Measurements from ENCODE around the gene UTP25. TPM values are rescaled to one million over a fixed set of nuclear protein-coding genes. Genes with fewer than 3 reads are reported as not detected.

The UTP25 gene
- polyA plus RNA-seq, 1 experiment: 6.8 TPM

- Histone ChIP-seq H3K27me3 (ENCODE audit: control insufficient read depth, insufficient read depth, low read length) (peaks cover 3% of the 10 kb centered on the region), H3K4me3 (ENCODE audit: low read depth, low read length) (no peak overlapping the region), H3K36me3 (ENCODE audit: control insufficient read depth, insufficient read depth, low read length) (no peaks in the 10 kb centered on the region)
- no peak for DNase-seq (ENCODE audit: low read depth)
- CTCF ChIA-PET: interaction anchor here (1.0 to 4.9 kb wide), 9 partner anchors 9 to 127 kb away, joined by 3 to 60 read pairs (median 4); no protein-coding TSS in a partner anchor
- POLR2A ChIA-PET: no interaction called here
- TF ChIP-seq, protein P1, sequence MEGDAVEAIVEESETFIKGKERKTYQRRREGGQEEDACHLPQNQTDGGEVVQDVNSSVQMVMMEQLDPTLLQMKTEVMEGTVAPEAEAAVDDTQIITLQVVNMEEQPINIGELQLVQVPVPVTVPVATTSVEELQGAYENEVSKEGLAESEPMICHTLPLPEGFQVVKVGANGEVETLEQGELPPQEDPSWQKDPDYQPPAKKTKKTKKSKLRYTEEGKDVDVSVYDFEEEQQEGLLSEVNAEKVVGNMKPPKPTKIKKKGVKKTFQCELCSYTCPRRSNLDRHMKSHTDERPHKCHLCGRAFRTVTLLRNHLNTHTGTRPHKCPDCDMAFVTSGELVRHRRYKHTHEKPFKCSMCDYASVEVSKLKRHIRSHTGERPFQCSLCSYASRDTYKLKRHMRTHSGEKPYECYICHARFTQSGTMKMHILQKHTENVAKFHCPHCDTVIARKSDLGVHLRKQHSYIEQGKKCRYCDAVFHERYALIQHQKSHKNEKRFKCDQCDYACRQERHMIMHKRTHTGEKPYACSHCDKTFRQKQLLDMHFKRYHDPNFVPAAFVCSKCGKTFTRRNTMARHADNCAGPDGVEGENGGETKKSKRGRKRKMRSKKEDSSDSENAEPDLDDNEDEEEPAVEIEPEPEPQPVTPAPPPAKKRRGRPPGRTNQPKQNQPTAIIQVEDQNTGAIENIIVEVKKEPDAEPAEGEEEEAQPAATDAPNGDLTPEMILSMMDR (IDR thresholded peaks at IDR 0.05; ENCODE audit: insufficient read depth, low read depth, low read length): no peak
Observed at GRCh38 chr1:209862391-209863356, 34.9 kb downstream of the UTP25 start.

GRCh38 chr1:209863766-209864485, 36.2 kb downstream of the UTP25 start:
- H3K4me3 ChIP-seq (ENCODE audit: low read depth, low read length): no peak overlapping the region
- ChIA-PET POLR2A (no interaction called here), CTCF (interaction anchor here (0.6 to 2.4 kb wide), 4 partner anchors 10 to 126 kb away, joined by 3 to 10 read pairs (median 4); no protein-coding TSS in a partner anchor)
- no peak for DNase-seq (ENCODE audit: low read depth)
- no peaks in the 10 kb centered on the region for H3K36me3 ChIP-seq (ENCODE audit: control insufficient read depth, insufficient read depth, low read length)
- peaks cover 3% of the 10 kb centered on the region for H3K27me3 ChIP-seq (ENCODE audit: control insufficient read depth, insufficient read depth, low read length)
- TF ChIP-seq, protein P1 (IDR thresholded peaks at IDR 0.05; ENCODE audit: insufficient read depth, low read depth, low read length): no peak

DNA sequence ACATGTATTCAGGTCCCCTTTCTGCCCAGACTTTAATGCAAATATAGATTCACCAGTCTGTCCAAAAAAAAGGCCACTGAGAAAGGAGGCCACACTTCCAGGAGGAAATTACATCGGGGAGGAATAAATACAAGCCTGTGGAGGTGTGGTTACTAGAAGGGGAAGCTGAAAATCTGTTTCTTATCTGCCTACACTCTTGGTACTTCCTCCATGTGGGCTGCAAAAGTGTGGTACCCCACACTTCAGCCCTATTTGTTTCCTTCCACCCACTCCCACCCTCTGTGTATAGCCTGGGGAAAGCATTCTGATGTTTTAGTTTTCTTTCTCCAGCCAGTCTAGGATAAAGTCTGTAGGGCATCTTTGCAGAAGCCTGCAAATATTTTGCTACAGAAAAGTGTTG, 38.4 kb downstream of the UTP25 start:
- Histone ChIP-seq H3K27me3 (ENCODE audit: control insufficient read depth, insufficient read depth, low read length) (peaks cover 3% of the 10 kb centered on the region), H3K36me3 (ENCODE audit: control insufficient read depth, insufficient read depth, low read length) (no peaks in the 10 kb centered on the region), H3K4me3 (ENCODE audit: low read depth, low read length) (no peak overlapping the region)
- no peak for DNase-seq (ENCODE audit: low read depth)
- TF ChIP-seq, protein P1 (IDR thresholded peaks at IDR 0.05; ENCODE audit: insufficient read depth, low read depth, low read length): no peak
- CTCF ChIA-PET: no interaction called here
- POLR2A ChIA-PET: no interaction called here

- ChIA-PET POLR2A (no interaction called here), CTCF (interaction anchor here (0.8 to 2.9 kb wide), 5 partner anchors 9 to 120 kb away, joined by 3 to 21 read pairs (median 8); no protein-coding TSS in a partner anchor)
- DNase-seq (ENCODE audit: low read depth): no peak
- no peaks in the 10 kb centered on the region for H3K36me3 ChIP-seq (ENCODE audit: control insufficient read depth, insufficient read depth, low read length)
- no peak overlapping the region for H3K4me3 ChIP-seq (ENCODE audit: low read depth, low read length)
- TF ChIP-seq, protein P1 (IDR thresholded peaks at IDR 0.05; ENCODE audit: insufficient read depth, low read depth, low read length): no peak
- H3K27me3 ChIP-seq (ENCODE audit: control insufficient read depth, insufficient read depth, low read length): no peaks in the 10 kb centered on the region
Observed at GRCh38 chr1:209869291-209870149, 41.7 kb downstream of the UTP25 start.
